PC-9 (cell line): ENCODE results near the gene RBM25. TPM values are rescaled to one million over a fixed set of nuclear protein-coding genes. Genes with fewer than 3 reads are reported as not detected.
A peak's percentile ranks its signal among the peaks of the same experiment; 100 is the strongest.
"Not testable (repeated sequence)": the region's sequence is repeated elsewhere in the genome, so short reads cannot be mapped to it uniquely, and the experiment has no call there.

Experiments
- Bru-seq: library from RNA; stranded (reverse); fragments of 400-500 nt; gene quantifications from one replicate; lab custom pipeline; 2021; lab: Mats Ljungman, UMichigan
- BruChase-seq, 2 experiments: library from RNA; stranded (reverse); fragments of 400-500 nt; gene quantifications; one replicate each; lab custom pipeline; 2021; lab: Mats Ljungman, UMichigan
- BruUV-seq: library from RNA; stranded (reverse); fragments of 400-500 nt; replicated peaks from 2 replicates; lab custom pipeline; 2021; lab: Mats Ljungman, UMichigan
- CTCF ChIA-PET: fragments of 300-600 bp; sonication (Branson Sonifier 250); formaldehyde crosslinking; loops from one replicate; lab custom pipeline; 2022; ENCODE audit warnings: antibody characterized with exemption; lab: Charles Lee
- POLR2A ChIA-PET: fragments of 300-600 bp; sonication (Branson Sonifier 250); formaldehyde crosslinking; loops from one replicate; lab custom pipeline; 2022; ENCODE audit warnings: antibody characterized with exemption; ENCODE audit not compliant: unreplicated experiment; lab: Charles Lee
- DNase-seq, 2 experiments: peaks; one replicate each; pipeline versions ENCODE4 v3.0.0 to v3.0.0-alpha.2; 2015 to 2022; ENCODE audit warnings: mixed read lengths in 1 of 2
- H2AFZ ChIP-seq: fragments of 200-600 bp; sonication (generic); 2 replicates; pipeline ENCODE4 v1.8.1; 2017; ENCODE audit warnings: antibody characterized with exemption
- H3F3A ChIP-seq: fragments of 200-600 bp; sonication (generic); 2 replicates; pipeline ENCODE4 v1.8.1; 2017; ENCODE audit warnings: antibody characterized with exemption, mild to moderate bottlenecking, low read depth; ENCODE audit not compliant: insufficient read depth
- H3K27ac ChIP-seq: fragments of 200-600 bp; sonication (generic); 2 replicates; pipeline ENCODE4 v1.6.1; 2016; ENCODE audit warnings: mixed run types
- H3K27me3 ChIP-seq: fragments of 200-600 bp; sonication (generic); 2 replicates; pipeline ENCODE4 v1.6.1; 2016; ENCODE audit warnings: low read depth, mixed run types; ENCODE audit not compliant: insufficient read depth
- H3K36me3 ChIP-seq: fragments of 200-600 bp; sonication (generic); 2 replicates; pipeline ENCODE4 v1.6.1; 2016; ENCODE audit warnings: low read depth, mixed run types
- H3K4me1 ChIP-seq: fragments of 200-600 bp; sonication (generic); replicated peaks from 2 replicates; pipeline ENCODE4 v1.6.1; 2016; ENCODE audit warnings: mixed run types; ENCODE audit not compliant: insufficient read depth
- H3K4me2 ChIP-seq: fragments of 200-600 bp; sonication (generic); 2 replicates; pipeline ENCODE4 v1.6.1; 2017; ENCODE audit warnings: mixed run types
- H3K4me3 ChIP-seq: fragments of 200-600 bp; sonication (generic); 2 replicates; pipeline ENCODE4 v1.6.1; 2016; ENCODE audit warnings: mixed run types
- H3K79me2 ChIP-seq: fragments of 200-600 bp; sonication (generic); 2 replicates; pipeline ENCODE4 v1.6.1; 2017; ENCODE audit warnings: low read depth, mixed run types
- H3K9me2 ChIP-seq: fragments of 200-600 bp; sonication (generic); 2 replicates; pipeline ENCODE4 v1.8.1; 2017; ENCODE audit warnings: mild to moderate bottlenecking; ENCODE audit not compliant: insufficient read depth
- H3K9me3 ChIP-seq: fragments of 200-600 bp; sonication (generic); 2 replicates; pipeline ENCODE4 v1.8.1; 2016; ENCODE audit warnings: low read depth; ENCODE audit not compliant: insufficient read depth
- H4K20me1 ChIP-seq: fragments of 200-600 bp; sonication (generic); 2 replicates; pipeline ENCODE4 v1.8.1; 2017; ENCODE audit not compliant: insufficient read depth
- CTCF ChIP-seq: fragments of 200-600 bp; sonication (generic); conservative IDR thresholded peaks from 2 replicates; pipeline ENCODE4 v1.6.1; 2017; ENCODE audit warnings: mixed run types, antibody characterized with exemption, mild to moderate bottlenecking, moderate library complexity
- EZH2 ChIP-seq: fragments of 200-600 bp; sonication (generic); IDR thresholded peaks from 2 replicates; pipeline ENCODE4 v1.8.0; 2017; ENCODE audit warnings: antibody characterized with exemption, low read depth
- intact Hi-C: fragments of 100-400 bp; cut with micrococcal nuclease; formaldehyde crosslinking; loops from one replicate; pipeline ENCODE4 v1.10.0; 2022; ENCODE audit not compliant: unreplicated experiment
- long read RNA-seq: library from polyadenylated mRNA; stranded (forward); transcript quantifications from one replicate; pipeline ENCODE4 v2.0.0, GENCODE V29; 2022
- total RNA-seq: library from RNA; stranded (reverse); gene quantifications from 2 replicates; pipeline ENCODE4 v1.2.3, GENCODE V29; 2021

Gene RBM25
- total RNA-seq (59.2 and 68.9 TPM in 2 replicates), Bru-seq, nascent RNA (percentile 96 among the genes with signal in this experiment), BruChase-seq, experiment 1, labeled RNA remaining after a 2-hour chase (percentile 93 among the genes with signal in this experiment), BruChase-seq, experiment 2, labeled RNA remaining after a 6-hour chase (percentile 94 among the genes with signal in this experiment)
- long read RNA-seq, full-length matches to known transcripts = 23 of 45 reads
- long read RNA-seq, partial matches to known transcripts = 11 of 45 reads
- long read RNA-seq, other reads (novel, unspliced or antisense) = 11 of 45 reads

- Histone ChIP-seq H3K27me3 (no peaks in the 10 kb centered on the region), H3K36me3 (peaks cover 17% of the 10 kb centered on the region), H3K4me2 (peak within 1 kb of the TSS; percentile 89), H3K4me3 (peak within 1 kb of the TSS; percentile 99), H3F3A (peaks cover 4% of the 10 kb centered on the region), H3K9me2 (no peaks in the 10 kb centered on the region), H2AFZ (peak within 1 kb of the TSS; percentile 90), H3K4me1 (peaks cover 21% of the 10 kb centered on the region), H4K20me1 (peaks cover 45% of the 10 kb centered on the region), H3K9me3 (no peaks in the 10 kb centered on the region), H3K27ac (peak within 1 kb of the TSS; percentile 91), H3K79me2 (peaks cover 47% of the 10 kb centered on the region)
- TF ChIP-seq EZH2 = no peak
- TF ChIP-seq CTCF = no peak
- intact Hi-C loops = loop anchor here (1.0 to 2.0 kb wide), 3 partner anchors 32 to 131 kb away; partner anchors contain the start of gene ZFYVE1
- POLR2A ChIA-PET = interaction anchor here (0.5 to 1.4 kb wide), 8 partner anchors 31 to 399 kb away, joined by 3 to 10 read pairs (median 4); partner anchors contain the start of gene ZFYVE1
- no TSS peak for BruUV-seq
- peak; percentile 96 for DNase-seq
- CTCF ChIA-PET = interaction anchor here (0.6 kb wide), 2 partner anchors 400 to 745 kb away, joined by 3 to 4 read pairs; partner anchors contain the start of gene NUMB
Measured at GRCh38 chr14:73058224-73058921, at the start of gene RBM25. Gene RBM25, plus strand, starts transcription at chr14:73058534. Its CDS starts 13,108 bp downstream, at chr14:73071642.

GRCh38 chr14:73011189-73011588 lies 47.1 kb upstream of the RBM25 start:
- H2AFZ ChIP-seq, H3K9me3 ChIP-seq, H3K27ac ChIP-seq, H3K4me2 ChIP-seq, intact Hi-C loops, H3F3A ChIP-seq, H3K9me2 ChIP-seq, H3K36me3 ChIP-seq, CTCF ChIA-PET, H4K20me1 ChIP-seq, H3K79me2 ChIP-seq, BruUV-seq, H3K4me3 ChIP-seq, H3K27me3 ChIP-seq, POLR2A ChIA-PET, H3K4me1 ChIP-seq, DNase-seq: not testable (repeated sequence)

GRCh38 chr14:73014105-73014504 lies 44.2 kb upstream of the RBM25 start:
- Histone ChIP-seq H3K27me3 (no peaks in the 10 kb centered on the region), H3K9me3 (no peaks in the 10 kb centered on the region), H3K4me1 (peaks cover 7% of the 10 kb centered on the region; the same call in 1 of the 2 replicates), H3K4me2 (no peak overlapping the region), H3K79me2 (no peaks in the 10 kb centered on the region), H3K9me2 (no peaks in the 10 kb centered on the region), H2AFZ (no peak overlapping the region), H3K4me3 (no peak overlapping the region), H3K27ac (peak overlapping the region; percentile 67), H3K36me3 (no peaks in the 10 kb centered on the region), H4K20me1 (no peaks in the 10 kb centered on the region), H3F3A (peaks cover 9% of the 10 kb centered on the region; the same call in 1 of the 2 replicates)
- ChIA-PET CTCF (no interaction called here), POLR2A (no interaction called here)
- intact Hi-C loops = no loop called here
- peak in 1 of 2 experiments; percentile 70 for DNase-seq
- TF ChIP-seq CTCF (no peak), EZH2 (no peak)
- BruUV-seq = no TSS peak

- H3K9me3 ChIP-seq, H3K4me2 ChIP-seq, H3K79me2 ChIP-seq, H3F3A ChIP-seq, BruUV-seq, POLR2A ChIA-PET, CTCF ChIA-PET, intact Hi-C loops, H3K9me2 ChIP-seq, H3K4me1 ChIP-seq, H2AFZ ChIP-seq, DNase-seq, H3K27me3 ChIP-seq, H3K4me3 ChIP-seq, H3K36me3 ChIP-seq, H4K20me1 ChIP-seq: not testable (repeated sequence)
- H3K27ac ChIP-seq = 0 out of 2 replicates have a peak overlapping the region, but pooled peaks have one; percentile 11
Measured at GRCh38 chr14:73015552-73015951, 42.8 kb upstream of the RBM25 start.

GRCh38 chr14:73016011-73016410 lies 42.3 kb upstream of the RBM25 start:
- H3K9me3 ChIP-seq, CTCF ChIA-PET, POLR2A ChIA-PET, H3K4me3 ChIP-seq, H2AFZ ChIP-seq, H3F3A ChIP-seq, H3K27me3 ChIP-seq, H3K36me3 ChIP-seq, H3K79me2 ChIP-seq, BruUV-seq, H3K4me1 ChIP-seq, H4K20me1 ChIP-seq, intact Hi-C loops, H3K9me2 ChIP-seq, H3K4me2 ChIP-seq: not testable (repeated sequence)
- 0 out of 2 replicates have a peak overlapping the region, but pooled peaks have one; percentile 11 for H3K27ac ChIP-seq
- peak in 1 of 2 experiments; percentile 64 for DNase-seq
